Mucosa of stomach (tissue), 1 donor: Measurements from ENCODE around the gene HOMEZ.
"Not testable (repeated sequence)": the region's sequence is repeated elsewhere in the genome, so short reads cannot be mapped to it uniquely, and the experiment has no call there.

Source experiments
- H3K27me3 ChIP-seq: one replicate; pipeline ENCODE4 v1.7.0; 2013; ENCODE audit warnings: mild to moderate bottlenecking, low read length; ENCODE audit not compliant: control insufficient read depth, insufficient read depth
- H3K36me3 ChIP-seq: one replicate; pipeline ENCODE4 v1.7.0; 2013; ENCODE audit warnings: low read length; ENCODE audit not compliant: control insufficient read depth, insufficient read depth
- H3K4me1 ChIP-seq: one replicate; pipeline ENCODE4 v1.7.0; 2013; ENCODE audit warnings: mild to moderate bottlenecking, low read length; ENCODE audit not compliant: control insufficient read depth, insufficient read depth
- H3K4me3 ChIP-seq: one replicate; pipeline ENCODE4 v1.7.0; 2013; ENCODE audit warnings: low read length
- H3K9ac ChIP-seq: one replicate; pipeline ENCODE4 v1.7.0; 2013; ENCODE audit warnings: mild to moderate bottlenecking, low read length, moderate library complexity
- H3K9me3 ChIP-seq: one replicate; pipeline ENCODE4 v1.7.0; 2013; ENCODE audit warnings: mild to moderate bottlenecking, low read length, moderate library complexity; ENCODE audit not compliant: control insufficient read depth
- donor health status: Pancreatic carcinoma.

Gene HOMEZ

GRCh38 chr14:23286902-23287479 lies 1.1 kb upstream of the HOMEZ start:
- H3K36me3 ChIP-seq: no peaks in the 10 kb centered on the region
- no peaks in the 10 kb centered on the region for H3K9me3 ChIP-seq
- H3K4me3 ChIP-seq: peak overlapping the region; percentile 58
- peaks cover 13% of the 10 kb centered on the region for H3K4me1 ChIP-seq
- H3K9ac ChIP-seq: peak overlapping the region; percentile 98
- no peaks in the 10 kb centered on the region for H3K27me3 ChIP-seq

GRCh38 chr14:23285530-23286019 lies 357 bp downstream of the HOMEZ start:
- no peaks in the 10 kb centered on the region for H3K36me3 ChIP-seq
- peaks cover 13% of the 10 kb centered on the region for H3K4me1 ChIP-seq
- no peaks in the 10 kb centered on the region for H3K27me3 ChIP-seq
- H3K9me3 ChIP-seq: no peaks in the 10 kb centered on the region
- peak overlapping the region; percentile 85 for H3K4me3 ChIP-seq
- peak overlapping the region; percentile 98 for H3K9ac ChIP-seq

- Histone ChIP-seq H3K27me3 (no peaks in the 10 kb centered on the region), H3K9me3 (no peaks in the 10 kb centered on the region), H3K9ac (peak overlapping the region; percentile 98), H3K4me1 (peaks cover 15% of the 10 kb centered on the region), H3K4me3 (peak overlapping the region; percentile 85), H3K36me3 (no peaks in the 10 kb centered on the region)
Measured at GRCh38 chr14:23284654-23285529, 1.0 kb downstream of the HOMEZ start.

- Histone ChIP-seq H3K9ac (no peak overlapping the region), H3K9me3 (no peaks in the 10 kb centered on the region), H3K4me3 (no peak overlapping the region), H3K36me3 (no peaks in the 10 kb centered on the region), H3K4me1 (peaks cover 12% of the 10 kb centered on the region), H3K27me3 (no peaks in the 10 kb centered on the region)
Measured at GRCh38 chr14:23281247-23281646, 4.7 kb downstream of the HOMEZ start.

- H3K27me3 ChIP-seq, H3K9me3 ChIP-seq, H3K4me1 ChIP-seq, H3K9ac ChIP-seq, H3K36me3 ChIP-seq, H3K4me3 ChIP-seq: not testable (repeated sequence)
Measured at GRCh38 chr14:23277928-23278327, 8.0 kb downstream of the HOMEZ start.

- no peak overlapping the region for H3K9ac ChIP-seq
- H3K27me3 ChIP-seq: no peaks in the 10 kb centered on the region
- peaks cover 8% of the 10 kb centered on the region for H3K4me1 ChIP-seq
- no peak overlapping the region for H3K4me3 ChIP-seq
- no peaks in the 10 kb centered on the region for H3K36me3 ChIP-seq
- H3K9me3 ChIP-seq: no peaks in the 10 kb centered on the region
Measured at GRCh38 chr14:23277189-23277588, 8.7 kb downstream of the HOMEZ start.

- Histone ChIP-seq H3K4me3 (no peak overlapping the region), H3K4me1 (peaks cover 8% of the 10 kb centered on the region), H3K9me3 (no peaks in the 10 kb centered on the region), H3K36me3 (no peaks in the 10 kb centered on the region), H3K27me3 (no peaks in the 10 kb centered on the region), H3K9ac (no peak overlapping the region)
Measured at GRCh38 chr14:23275412-23275811, 10.5 kb downstream of the HOMEZ start.

- no peaks in the 10 kb centered on the region for H3K36me3 ChIP-seq
- H3K4me3 ChIP-seq: no peak overlapping the region
- H3K9ac ChIP-seq: no peak overlapping the region
- H3K27me3 ChIP-seq: no peaks in the 10 kb centered on the region
- no peaks in the 10 kb centered on the region for H3K9me3 ChIP-seq
- H3K4me1 ChIP-seq: no peaks in the 10 kb centered on the region
Measured at GRCh38 chr14:23269193-23269592, 16.7 kb downstream of the HOMEZ start.

- not testable (repeated sequence) for H3K4me3 ChIP-seq, H3K36me3 ChIP-seq, H3K9ac ChIP-seq, H3K27me3 ChIP-seq, H3K4me1 ChIP-seq, H3K9me3 ChIP-seq
Measured at GRCh38 chr14:23260849-23261248, 25.1 kb downstream of the HOMEZ start.

GRCh38 chr14:23259426-23259825 lies 26.5 kb downstream of the HOMEZ start:
- Histone ChIP-seq H3K9ac (no peak overlapping the region), H3K4me3 (no peak overlapping the region), H3K9me3 (no peaks in the 10 kb centered on the region), H3K4me1 (no peaks in the 10 kb centered on the region), H3K27me3 (no peaks in the 10 kb centered on the region), H3K36me3 (no peaks in the 10 kb centered on the region)

GRCh38 chr14:23258256-23258655 lies 27.7 kb downstream of the HOMEZ start:
- Histone ChIP-seq H3K27me3 (no peaks in the 10 kb centered on the region), H3K4me1 (no peaks in the 10 kb centered on the region), H3K9me3 (no peaks in the 10 kb centered on the region), H3K36me3 (no peaks in the 10 kb centered on the region), H3K4me3 (no peak overlapping the region), H3K9ac (no peak overlapping the region)
